T-helper 9 cell (primary cell): ENCODE data around the gene DEFB132.

ENCODE experiments used
- DNase-seq: peaks from one replicate; pipeline ENCODE4 v3.0.0-alpha.2; 2020

Gene DEFB132

DNA sequence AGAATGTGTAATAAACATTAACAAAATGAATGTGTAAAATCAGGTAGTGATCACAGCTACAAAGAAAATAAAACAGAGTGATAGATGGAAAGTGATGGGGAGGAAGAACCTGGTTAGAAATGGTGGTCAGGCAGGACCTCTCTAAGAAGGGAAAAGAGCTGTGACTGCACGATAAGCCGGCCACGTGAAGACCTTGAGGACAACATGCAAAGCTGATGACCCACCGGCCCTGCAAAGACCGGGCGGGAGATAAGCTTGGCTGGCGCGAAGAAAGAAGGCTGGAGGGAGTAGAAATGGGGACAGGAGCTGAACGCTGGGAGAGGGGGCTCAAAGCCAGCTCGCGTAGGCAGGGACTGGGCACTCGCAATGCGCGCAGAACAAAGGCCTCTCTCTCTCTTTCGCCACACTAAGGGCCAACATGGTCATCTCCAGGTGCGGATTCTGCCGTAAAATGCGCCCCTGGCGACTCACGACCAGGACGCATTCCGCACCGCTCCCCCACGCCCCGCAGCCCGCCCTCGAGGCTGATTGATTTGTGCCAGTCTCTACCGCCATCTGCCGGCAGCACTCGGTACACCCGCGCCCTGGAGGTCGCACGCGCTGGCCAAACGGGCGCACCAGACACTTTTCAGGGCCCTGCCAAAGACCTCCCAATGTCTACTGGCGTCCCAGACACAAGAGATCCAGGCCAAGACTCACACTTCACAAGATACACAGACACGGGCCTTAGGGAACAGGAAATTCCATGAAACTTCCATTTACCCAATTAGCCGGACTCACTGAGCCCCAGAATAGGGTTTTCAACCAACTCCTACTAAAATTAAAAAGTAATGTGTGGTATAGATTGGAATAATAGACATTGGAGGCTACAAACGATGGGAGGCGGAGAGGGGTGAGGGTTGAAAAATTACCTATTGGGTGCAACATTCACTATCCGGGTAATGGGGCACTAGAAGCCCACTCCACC is 9.4 kb downstream of the DEFB132 start:
- peak; percentile 86 for DNase-seq

- no peak for DNase-seq
Observed at GRCh38 chr20:270517-270916, 13.0 kb downstream of the DEFB132 start.

GRCh38 chr20:271069-271468 is 13.5 kb downstream of the DEFB132 start:
- no peak for DNase-seq

DNA sequence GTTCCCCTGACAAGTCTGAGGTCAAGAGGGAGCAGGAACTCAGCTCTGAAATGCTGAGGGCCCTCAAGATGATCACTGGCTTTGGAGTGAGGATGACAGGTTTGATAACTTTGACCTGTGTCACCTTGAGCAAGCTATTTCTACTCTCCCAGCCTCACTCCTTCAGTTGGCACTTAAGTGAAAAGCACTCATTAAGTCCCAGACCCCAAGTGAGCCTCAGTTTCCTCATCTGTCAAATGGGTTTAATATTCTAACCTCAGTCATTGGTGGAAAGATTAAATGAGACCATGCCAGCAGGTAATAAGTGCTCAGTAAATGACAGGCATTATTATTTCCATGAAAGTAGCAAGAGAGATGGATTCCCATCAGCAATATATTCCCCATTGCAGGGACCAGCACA is 14.0 kb downstream of the DEFB132 start:
- no peak for DNase-seq

DNA sequence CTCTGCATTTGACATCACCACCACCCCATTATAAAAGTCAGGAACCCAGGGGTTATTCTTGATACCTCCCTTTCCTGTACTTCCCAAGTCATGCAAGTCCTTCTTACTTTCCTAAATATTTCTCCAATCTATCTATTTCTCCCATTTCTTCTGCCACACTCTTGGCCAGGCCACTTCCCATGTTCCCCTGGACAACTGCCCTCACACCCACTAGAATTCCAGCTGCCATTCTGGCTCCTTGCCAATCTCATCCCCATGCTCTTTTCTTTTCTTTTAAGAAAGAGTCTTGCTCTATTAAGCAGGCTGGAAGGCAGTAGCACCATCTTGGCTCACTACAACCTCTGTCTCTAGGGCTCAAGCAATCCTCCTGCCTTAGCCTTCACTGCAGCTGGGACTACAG is 15.2 kb downstream of the DEFB132 start:
- DNase-seq, result no peak

DNA sequence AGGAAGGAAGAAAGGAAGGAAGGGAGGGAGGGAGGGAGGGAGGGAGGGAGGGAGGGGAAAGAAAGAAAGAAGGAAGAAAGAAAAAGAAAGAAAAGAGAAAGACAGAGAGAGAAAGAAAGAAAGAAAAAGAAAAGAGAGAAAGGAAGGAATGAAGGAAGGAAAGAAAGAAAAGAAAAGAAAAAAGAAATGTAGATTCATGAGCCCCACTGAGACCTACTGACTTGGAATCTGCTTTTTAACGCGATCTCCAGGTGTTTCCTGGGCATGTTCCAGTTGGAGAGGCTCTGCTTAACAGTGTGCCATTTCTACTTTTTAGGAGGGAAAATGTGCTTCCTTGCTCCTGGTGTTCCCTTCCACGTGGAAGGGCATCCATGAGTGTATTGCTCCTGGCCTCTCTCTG is 16.4 kb downstream of the DEFB132 start:
- DNase-seq, result no peak

DNA sequence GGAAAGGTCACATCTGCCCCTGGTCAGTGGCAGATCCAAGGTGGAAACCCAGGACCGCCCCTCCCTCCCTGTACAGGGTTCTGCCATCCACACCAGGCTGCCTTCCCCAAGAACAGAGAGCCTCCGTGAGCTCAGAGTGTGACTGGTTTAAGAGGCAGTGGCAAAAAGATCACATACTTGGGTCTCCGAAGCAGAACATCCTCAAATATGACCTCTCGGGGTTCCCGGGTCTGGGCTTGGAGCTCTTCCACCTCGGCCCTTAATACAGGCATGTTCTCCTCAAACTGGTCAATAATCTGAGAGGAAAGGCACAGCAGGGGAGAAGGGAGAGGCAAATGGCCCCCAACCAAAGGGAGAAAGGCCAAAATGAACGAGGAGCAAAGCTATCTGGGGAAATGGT is 18.3 kb downstream of the DEFB132 start:
- DNase-seq, result no peak

DNA sequence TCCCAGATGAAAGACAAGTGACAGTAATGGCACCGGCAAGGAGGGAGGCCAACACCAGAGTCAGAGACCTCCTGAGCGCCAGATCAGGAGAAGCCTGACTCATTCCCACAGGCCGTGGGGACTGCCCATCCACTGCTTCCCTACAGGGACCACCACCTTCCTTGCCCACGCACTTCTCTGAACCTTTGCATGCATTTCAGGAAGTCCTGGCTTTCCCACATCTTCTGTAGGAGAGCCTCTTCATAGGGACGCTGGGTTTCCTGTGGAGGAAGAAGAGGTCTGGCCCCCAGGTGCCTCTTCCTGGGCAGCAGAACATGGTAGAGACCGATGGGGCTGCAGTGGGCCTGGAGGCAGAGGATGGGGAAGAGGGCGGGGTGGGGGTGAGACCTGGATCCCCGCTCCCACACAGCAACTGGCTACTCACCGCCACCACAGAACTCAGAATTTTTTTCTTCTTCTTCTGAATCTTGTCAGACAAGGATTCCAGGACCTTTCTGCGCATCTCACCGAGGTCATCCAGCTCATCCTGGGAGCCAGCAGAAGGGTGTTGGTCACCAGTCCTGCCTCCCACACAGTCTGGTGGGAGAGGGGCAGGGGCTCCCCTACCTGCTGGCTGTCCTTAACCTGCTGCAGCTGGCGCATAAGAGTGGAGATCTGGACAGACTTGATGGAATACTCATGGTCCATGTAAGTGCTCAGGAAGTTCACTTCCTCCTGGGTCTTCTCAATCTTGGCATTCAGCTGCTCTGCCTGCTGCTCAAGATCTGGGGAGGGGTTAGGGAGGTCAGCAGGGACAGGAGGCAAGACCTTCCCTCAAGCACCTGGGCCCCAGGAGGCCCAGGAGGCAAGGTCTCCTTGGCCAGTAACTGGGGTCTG is 19.3 kb downstream of the DEFB132 start:
- no peak for DNase-seq

GRCh38 chr20:277496-277781 is 19.9 kb downstream of the DEFB132 start:
- no peak for DNase-seq

GRCh38 chr20:278181-278580 is 20.7 kb downstream of the DEFB132 start:
- no peak for DNase-seq

DNA sequence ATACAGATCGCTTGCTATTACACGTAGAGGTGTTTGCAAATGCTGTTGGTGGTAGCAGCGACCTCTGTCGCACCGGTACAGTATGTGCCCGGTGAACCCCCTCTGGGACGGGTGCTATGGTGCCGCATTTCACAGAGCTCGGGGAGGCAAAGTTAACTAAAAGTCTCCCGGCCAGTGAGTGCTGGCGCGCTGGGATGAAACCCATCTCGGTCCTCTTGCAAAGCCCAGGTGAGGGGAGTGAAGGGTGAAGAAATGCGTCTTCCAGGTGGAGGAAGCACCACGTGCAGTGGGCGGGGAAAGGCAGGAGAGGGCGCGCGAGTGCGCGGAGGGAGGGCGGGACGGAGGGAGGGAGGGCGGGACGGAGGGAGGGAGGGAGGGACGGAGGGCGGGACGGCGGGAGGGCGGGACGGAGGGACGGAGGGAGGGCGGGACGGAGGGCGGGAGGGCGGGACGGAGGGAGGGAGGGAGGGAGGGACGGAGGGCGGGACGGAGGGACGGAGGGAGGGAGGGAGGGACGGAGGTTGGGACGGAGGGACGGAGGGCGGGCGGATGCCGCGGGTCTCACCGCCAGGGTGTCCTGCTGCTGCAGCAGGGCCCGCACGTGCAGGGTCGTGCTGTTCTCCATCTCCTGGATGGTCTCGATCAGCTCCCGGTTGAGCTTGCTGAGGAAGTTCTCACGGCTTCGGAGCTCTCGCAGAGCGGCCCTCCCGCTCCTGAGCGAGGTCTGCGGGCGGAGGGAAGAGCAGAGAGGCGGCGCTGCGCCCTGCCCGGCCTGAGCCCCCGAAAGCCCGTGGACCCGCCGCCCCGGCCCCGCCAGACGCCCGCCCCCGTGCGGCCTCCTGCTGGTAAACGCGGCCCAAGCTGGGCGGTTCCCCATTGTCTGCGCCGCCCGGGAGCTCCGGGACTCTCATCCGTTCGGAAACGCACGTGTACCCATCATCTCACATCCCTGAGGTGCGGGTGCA is 21.4 kb downstream of the DEFB132 start:
- no peak for DNase-seq

- no peak for DNase-seq
Observed at GRCh38 chr20:284172-284571, 26.6 kb downstream of the DEFB132 start.

DNA sequence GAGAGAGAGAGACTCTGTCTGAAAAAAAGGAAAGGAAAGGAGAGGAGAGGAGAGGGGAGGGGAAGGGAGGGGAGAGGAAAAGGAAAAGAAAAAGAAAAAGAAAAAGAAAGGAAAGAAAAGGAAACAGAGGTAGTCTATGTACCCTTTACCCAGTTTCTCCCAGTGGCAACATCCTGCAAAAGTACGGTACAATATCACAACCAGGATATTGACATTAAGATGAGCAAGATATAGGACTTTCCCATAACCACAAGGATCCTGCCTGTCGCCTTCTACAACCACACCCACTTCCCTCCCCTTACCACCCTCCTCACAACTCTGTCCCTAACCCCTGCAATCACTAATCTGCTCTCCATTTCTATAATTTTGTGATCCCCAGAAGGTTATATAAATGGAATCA is 29.0 kb downstream of the DEFB132 start:
- DNase-seq, result no peak

DNA sequence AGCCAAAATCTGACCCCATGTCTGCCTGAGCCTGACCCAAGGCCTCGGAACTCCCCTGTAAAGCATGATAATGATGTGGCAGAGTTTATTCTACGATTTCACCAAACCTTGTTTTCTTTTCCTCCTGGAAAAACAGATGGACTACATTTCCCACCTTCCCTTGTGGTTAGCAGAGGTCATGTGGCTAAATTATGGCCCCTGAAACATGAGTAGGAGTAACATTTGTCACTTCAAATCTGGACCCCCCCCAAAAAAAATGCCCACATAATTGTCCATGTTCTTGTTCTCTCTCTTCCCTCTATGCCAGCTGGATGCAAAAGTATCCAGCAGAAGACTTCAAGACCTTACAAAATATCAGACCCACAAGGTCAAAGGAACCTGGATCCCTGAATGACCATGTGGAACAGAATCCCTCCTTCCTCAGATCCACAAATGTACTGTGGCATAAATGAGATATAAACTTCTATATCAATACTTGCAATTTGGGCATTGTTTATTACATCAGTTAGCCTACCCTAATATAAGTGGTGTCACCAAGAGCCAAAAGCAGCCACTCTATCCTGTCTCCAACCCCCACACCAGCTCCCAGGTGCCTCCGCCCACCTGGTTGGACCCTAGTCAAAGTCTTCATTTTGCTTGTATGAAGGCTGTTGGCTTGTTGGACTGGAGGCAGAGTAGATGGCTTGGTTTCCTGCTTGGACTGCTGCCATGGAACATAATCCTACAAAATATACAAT is 31.6 kb downstream of the DEFB132 start:
- DNase-seq, result no peak

- DNase-seq, result no peak
Observed at GRCh38 chr20:289693-290083, 32.2 kb downstream of the DEFB132 start.

DNA sequence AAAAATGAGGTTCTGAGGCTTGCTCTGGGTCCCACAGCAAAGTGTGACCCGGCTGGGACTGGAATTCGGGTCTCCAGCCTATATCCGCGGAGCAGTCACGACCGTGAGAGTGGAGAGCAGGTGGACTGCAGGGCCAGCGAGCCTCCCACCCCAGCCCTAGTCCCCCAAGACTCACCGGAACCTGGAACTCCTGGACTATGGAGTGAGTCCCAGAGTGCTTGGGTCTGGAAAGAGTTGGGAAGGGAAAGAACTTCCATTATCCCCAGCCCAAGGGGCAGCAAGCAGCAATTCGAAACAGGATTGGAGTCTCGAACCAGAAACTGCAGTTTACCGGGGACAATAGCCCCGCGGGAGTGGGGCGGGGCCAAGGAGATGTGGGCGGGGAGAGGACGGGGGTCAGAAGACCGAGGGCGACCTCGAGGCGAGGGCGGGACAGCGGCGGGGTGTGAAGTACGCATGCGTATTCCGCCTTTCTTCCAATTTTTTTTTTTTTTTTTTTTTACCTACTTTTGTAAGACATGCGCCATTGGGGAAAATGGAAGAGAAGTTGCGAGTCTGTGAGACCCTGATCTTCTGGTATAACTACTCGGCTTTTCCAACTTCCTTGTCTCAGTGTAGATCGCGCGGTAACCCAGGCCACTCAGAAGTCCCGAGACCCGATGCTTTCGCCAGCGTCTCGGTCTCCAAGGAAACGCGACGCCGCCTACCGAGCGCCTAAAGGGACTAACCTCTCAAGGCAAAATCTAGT is 32.7 kb downstream of the DEFB132 start, which contains the start of gene C20orf96:
Gene C20orf96 (minus strand): TSS at position 667 of the 748 bp plus-strand sequence. CDS start 140 bp downstream, at position 527.
- DNase-seq, result peak; percentile 70

DNA sequence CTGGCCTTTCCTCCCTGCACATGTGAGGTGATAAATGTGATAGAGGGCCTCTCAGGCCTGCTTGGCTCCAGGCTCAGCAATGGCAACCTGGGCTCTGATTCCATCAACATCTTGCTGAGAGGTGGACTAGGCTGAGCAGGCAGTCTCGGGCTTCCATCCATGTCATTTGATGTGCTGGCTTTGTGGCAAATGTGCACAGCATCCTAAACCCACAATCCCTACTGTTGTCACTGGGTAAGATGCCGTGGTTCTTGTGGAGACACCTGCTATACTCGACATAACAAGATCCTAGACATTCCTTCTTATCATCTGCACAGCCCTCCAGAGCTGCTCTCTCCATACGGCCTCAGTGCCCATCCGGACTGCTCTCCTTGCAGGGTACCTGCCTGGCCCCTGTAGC is 37.1 kb downstream of the DEFB132 start:
- no peak for DNase-seq

DNA sequence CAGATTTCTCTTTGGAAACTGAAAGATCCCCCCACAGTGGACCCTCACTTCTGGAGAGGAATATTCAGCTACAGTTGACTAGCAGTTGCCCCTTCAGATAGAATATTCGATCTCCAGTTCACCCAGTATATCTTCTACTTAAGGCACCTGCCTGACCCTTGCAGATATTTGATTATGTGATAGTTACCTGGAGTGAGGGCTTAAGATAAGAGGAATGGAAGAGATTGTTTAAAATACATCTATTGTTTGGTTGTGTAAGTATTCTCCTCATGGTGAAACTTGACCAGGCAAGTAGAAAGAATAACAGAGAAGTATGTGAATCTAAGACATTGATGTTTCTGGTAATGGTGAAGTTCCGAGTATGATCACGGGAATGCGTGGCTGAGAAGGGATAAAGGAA is 38.3 kb downstream of the DEFB132 start:
- no peak for DNase-seq

GRCh38 chr20:297098-297924 is 39.8 kb downstream of the DEFB132 start, which contains the start of gene ZCCHC3:
Gene ZCCHC3, plus strand, starts transcription at chr20:297570. Its CDS starts 17 bp downstream, at chr20:297587.
- DNase-seq, result peak; percentile 69
